Trophoblast cell (in vitro differentiated cells and primary cell): ENCODE results near the gene NR6A1.
A peak's percentile ranks its signal among the peaks of the same experiment; 100 is the strongest.

ENCODE experiments used
- DNase-seq, 2 donors: peaks; one replicate each; pipeline ENCODE4 v3.0.0-alpha.2; 2016
- H2AFZ ChIP-seq: 2 replicates; pipeline ENCODE4 v1.6.1; 2013; ENCODE audit warnings: low read length, moderate library complexity, mild to moderate bottlenecking; ENCODE audit not compliant: insufficient read depth, poor library complexity
- H2AK5ac ChIP-seq: 2 replicates; pipeline ENCODE4 v1.6.1; 2013; ENCODE audit warnings: mild to moderate bottlenecking, low read length
- H2BK120ac ChIP-seq: 2 replicates; pipeline ENCODE4 v1.6.1; 2013; ENCODE audit warnings: low read length, mild to moderate bottlenecking, moderate library complexity; ENCODE audit not compliant: insufficient read depth, poor library complexity
- H2BK12ac ChIP-seq: 2 replicates; pipeline ENCODE4 v1.6.1; 2013; ENCODE audit warnings: mild to moderate bottlenecking, low read length, moderate library complexity
- H2BK5ac ChIP-seq: 2 replicates; pipeline ENCODE4 v1.6.1; 2013; ENCODE audit warnings: low read length, low read depth, moderate library complexity, mild to moderate bottlenecking; ENCODE audit not compliant: poor library complexity
- H3K14ac ChIP-seq: 2 replicates; pipeline ENCODE4 v1.6.1; 2013; ENCODE audit warnings: mild to moderate bottlenecking, low read length
- H3K18ac ChIP-seq: 2 replicates; pipeline ENCODE4 v1.6.1; 2013; ENCODE audit warnings: mild to moderate bottlenecking, low read length
- H3K23ac ChIP-seq: 2 replicates; pipeline ENCODE4 v1.6.1; 2013; ENCODE audit warnings: low read length
- H3K27ac ChIP-seq: 2 replicates; pipeline ENCODE4 v1.5.1; 2013; ENCODE audit warnings: low read depth, mild to moderate bottlenecking, inconsistent platforms, low read length, moderate library complexity
- H3K27me3 ChIP-seq: 2 replicates; pipeline ENCODE4 v1.6.1; 2013; ENCODE audit warnings: inconsistent platforms, mild to moderate bottlenecking, low read length, moderate library complexity; ENCODE audit not compliant: insufficient read depth
- H3K36me3 ChIP-seq, 2 experiments: 1 replicate in 1 of 2; 2 replicates in 1 of 2; pipeline ENCODE4 v1.6.1; 2013; ENCODE audit warnings: low read length in 2 of 2, mild to moderate bottlenecking in 2 of 2, moderate library complexity in 1 of 2; ENCODE audit not compliant: insufficient read depth in 2 of 2, control insufficient read depth in 1 of 2
- H3K4ac ChIP-seq: 2 replicates; pipeline ENCODE4 v1.6.1; 2013; ENCODE audit warnings: low read depth, mild to moderate bottlenecking, low read length, moderate library complexity
- H3K4me1 ChIP-seq, 2 experiments: 1 replicate in 1 of 2; 2 replicates in 1 of 2; pipeline ENCODE4 v1.6.1; 2013; ENCODE audit warnings: low read length in 2 of 2, mild to moderate bottlenecking in 2 of 2, moderate library complexity in 1 of 2; ENCODE audit not compliant: insufficient read depth in 2 of 2, control insufficient read depth in 1 of 2
- H3K4me2 ChIP-seq: 2 replicates; pipeline ENCODE4 v1.6.1; 2013; ENCODE audit warnings: inconsistent platforms, mild to moderate bottlenecking, low read length, moderate library complexity
- H3K4me3 ChIP-seq: 2 replicates; pipeline ENCODE4 v1.5.1; 2013; ENCODE audit warnings: mild to moderate bottlenecking, low read depth, low read length, inconsistent platforms
- H3K79me1 ChIP-seq: one replicate; pipeline ENCODE4 v1.6.1; 2013; ENCODE audit warnings: low read length
- H3K79me2 ChIP-seq: 2 replicates; pipeline ENCODE4 v1.6.1; 2013; ENCODE audit warnings: low read length, mild to moderate bottlenecking; ENCODE audit not compliant: control insufficient read depth, insufficient read depth, poor library complexity
- H3K9ac ChIP-seq: 2 replicates; pipeline ENCODE4 v1.6.1; 2013; ENCODE audit warnings: mild to moderate bottlenecking, low read length
- H3K9me3 ChIP-seq: 2 replicates; pipeline ENCODE4 v1.6.1; 2013; ENCODE audit warnings: low read depth, mild to moderate bottlenecking, control low read depth, inconsistent platforms, low read length; ENCODE audit not compliant: insufficient read depth
- H4K12ac ChIP-seq: 2 replicates; pipeline ENCODE4 v1.6.1; 2013; ENCODE audit warnings: low read depth, mild to moderate bottlenecking, low read length, moderate library complexity
- H4K8ac ChIP-seq: 2 replicates; pipeline ENCODE4 v1.6.1; 2013; ENCODE audit warnings: low read depth, mild to moderate bottlenecking, low read length, moderate library complexity
- H4K91ac ChIP-seq: one replicate; pipeline ENCODE4 v1.6.1; 2013; ENCODE audit warnings: low read depth, mild to moderate bottlenecking, low read length, moderate library complexity
- WGBS: extraction: QIAGEN DNeasy Blood & Tissue Kit; methylation state at CpG from one replicate; pipeline ENCODE4 v1.1.7; 2013; ENCODE audit warnings: missing lambda C conversion rate; ENCODE audit not compliant: insufficient read length, insufficient coverage; ENCODE audit errors: extremely low coverage; 5-methylcytosine and 5-hydroxymethylcytosine counted together

NR6A1 gene

GRCh38 chr9:124780060-124780756 lies 9.1 kb upstream of the NR6A1 start:
- H4K91ac ChIP-seq = peak overlapping the region; percentile 77
- H3K79me2 ChIP-seq = peaks cover 9% of the 10 kb centered on the region
- H3K36me3 ChIP-seq = peaks cover 0 to 5% of the 10 kb centered on the region in 2 experiments
- peak overlapping the region; percentile 20 for H3K4me2 ChIP-seq
- H2BK12ac ChIP-seq = peak overlapping the region; percentile 80
- H2BK120ac ChIP-seq = peak overlapping the region; percentile 86
- DNase-seq = no peak
- peak overlapping the region; percentile 53 for H2AK5ac ChIP-seq
- no peak overlapping the region for H2AFZ ChIP-seq
- no peaks in the 10 kb centered on the region for H3K9me3 ChIP-seq
- peak overlapping the region; percentile 82 for H3K18ac ChIP-seq
- H3K4me3 ChIP-seq = no peak overlapping the region
- no peaks in the 10 kb centered on the region for H3K27me3 ChIP-seq
- H3K14ac ChIP-seq = peak overlapping the region; percentile 33
- H3K4me1 ChIP-seq = peaks cover 21 to 24% of the 10 kb centered on the region in 2 experiments
- H4K12ac ChIP-seq = peak overlapping the region; percentile 34
- no peak overlapping the region for H3K23ac ChIP-seq
- H4K8ac ChIP-seq = peak overlapping the region; percentile 27
- no peak overlapping the region for H3K9ac ChIP-seq
- peak overlapping the region; percentile 73 for H3K27ac ChIP-seq
- peaks cover 29% of the 10 kb centered on the region for H3K79me1 ChIP-seq
- peak overlapping the region; percentile 10 for H3K4ac ChIP-seq
- peak overlapping the region; percentile 62 for H2BK5ac ChIP-seq
- no CpG with 5 or more reads among the region's 14 CpGs for WGBS

GRCh38 chr9:124779368-124780059 lies 8.4 kb upstream of the NR6A1 start:
- H2AFZ ChIP-seq = peak overlapping the region; percentile 1
- peak overlapping the region; percentile 86 for H2BK120ac ChIP-seq
- H3K4me3 ChIP-seq = no peak overlapping the region
- DNase-seq = no peak
- H3K27me3 ChIP-seq = no peaks in the 10 kb centered on the region
- H4K8ac ChIP-seq = peak overlapping the region; percentile 27
- peaks cover 21 to 24% of the 10 kb centered on the region in 2 experiments for H3K4me1 ChIP-seq
- peak overlapping the region; percentile 33 for H3K14ac ChIP-seq
- peak overlapping the region; percentile 34 for H4K12ac ChIP-seq
- no peaks in the 10 kb centered on the region for H3K9me3 ChIP-seq
- H2BK12ac ChIP-seq = peak overlapping the region; percentile 80
- H3K4me2 ChIP-seq = peak overlapping the region; percentile 20
- peak overlapping the region; percentile 10 for H3K4ac ChIP-seq
- H3K9ac ChIP-seq = no peak overlapping the region
- peaks cover 29% of the 10 kb centered on the region for H3K79me1 ChIP-seq
- peak overlapping the region; percentile 62 for H2BK5ac ChIP-seq
- peaks cover 9% of the 10 kb centered on the region for H3K79me2 ChIP-seq
- H3K23ac ChIP-seq = no peak overlapping the region
- WGBS = no CpG with 5 or more reads among the region's 6 CpGs
- peak overlapping the region; percentile 53 for H2AK5ac ChIP-seq
- peaks cover 0 to 5% of the 10 kb centered on the region in 2 experiments for H3K36me3 ChIP-seq
- H4K91ac ChIP-seq = peak overlapping the region; percentile 77
- H3K27ac ChIP-seq = peak overlapping the region; percentile 73
- peak overlapping the region; percentile 82 for H3K18ac ChIP-seq

DNA sequence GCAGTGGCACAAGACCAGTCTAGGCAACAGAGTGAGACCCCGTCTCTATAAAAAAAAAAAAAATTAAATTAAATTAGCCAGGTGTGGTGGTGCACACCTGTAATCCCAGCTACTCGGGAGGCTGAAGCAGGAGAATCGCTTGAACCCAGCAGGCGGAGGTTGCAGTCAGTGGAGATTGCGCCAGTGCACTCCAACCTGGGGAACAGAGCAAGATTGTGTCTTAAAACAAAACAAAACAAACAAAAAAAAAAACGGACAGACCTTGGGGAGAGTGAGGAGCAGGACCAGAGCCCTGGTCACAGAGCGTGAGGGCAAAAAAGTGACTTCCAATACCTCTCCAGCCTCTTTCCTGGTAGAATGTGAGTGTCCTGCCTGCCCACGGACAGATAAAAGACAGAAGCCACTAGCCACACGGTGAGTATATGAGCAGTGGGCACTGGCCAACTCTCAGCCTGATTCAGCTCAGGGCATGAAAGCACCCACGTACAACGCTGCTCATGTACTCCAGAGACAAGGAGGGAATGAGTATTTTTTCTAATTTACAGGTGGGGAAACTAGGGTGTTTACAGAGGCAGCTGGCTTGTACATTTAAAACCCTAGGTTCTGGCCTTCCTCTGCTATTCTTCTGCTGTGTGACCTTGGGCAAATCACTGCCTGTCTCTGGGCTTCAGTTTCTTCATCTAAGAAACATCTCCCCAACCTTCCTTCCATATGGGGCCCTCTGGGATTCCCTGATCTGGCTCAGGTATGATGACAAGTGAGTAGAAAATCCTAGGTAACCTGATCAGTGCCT lies 7.7 kb upstream of the NR6A1 start:
- Histone ChIP-seq H3K4me1 (peaks cover 21 to 24% of the 10 kb centered on the region in 2 experiments), H4K12ac (peak overlapping the region; percentile 9), H3K18ac (peak overlapping the region; percentile 81), H3K9ac (no peak overlapping the region), H4K8ac (peak overlapping the region; percentile 15), H2BK5ac (peak overlapping the region; percentile 66), H2BK120ac (peak overlapping the region; percentile 29), H3K4me3 (no peak overlapping the region), H3K79me2 (peaks cover 9% of the 10 kb centered on the region), H3K79me1 (peaks cover 29% of the 10 kb centered on the region), H2AFZ (no peak overlapping the region), H3K14ac (peak overlapping the region; percentile 79), H3K4me2 (peak overlapping the region; percentile 20), H3K23ac (no peak overlapping the region), H4K91ac (peak overlapping the region; percentile 75), H2BK12ac (peak overlapping the region; percentile 37), H3K27me3 (no peaks in the 10 kb centered on the region), H3K27ac (peak overlapping the region; percentile 73), H2AK5ac (peak overlapping the region; percentile 62), H3K36me3 (peaks cover 0 to 5% of the 10 kb centered on the region in 2 experiments), H3K4ac (peak overlapping the region; percentile 38), H3K9me3 (no peaks in the 10 kb centered on the region)
- no peak for DNase-seq
- no CpG with 5 or more reads among the region's 11 CpGs for WGBS
